Measurements from ENCODE around the gene ROBO1.

- TF ChIP-seq EZH2 (IDR thresholded peaks at IDR 0.05; ENCODE audit: borderline replicate concordance, insufficient read depth, low read depth, low read length, poor library complexity, severe bottlenecking), result no peak
- TF ChIP-seq CTCF (IDR thresholded peaks at IDR 0.05), result no peak
Measured at GRCh38 chr3:79052054-79052681, 715.6 kb downstream of the ROBO1 start.

All from B cell (primary cell).